ENCODE results near the gene FAM53B. TPM values are rescaled to one million over a fixed set of nuclear protein-coding genes. Genes with fewer than 3 reads are reported as not detected.

FAM53B gene
- total and polyA plus RNA-seq, 4 experiments from 2014 or later: 7.3 to 60.7 (median 49.9) TPM

DNA sequence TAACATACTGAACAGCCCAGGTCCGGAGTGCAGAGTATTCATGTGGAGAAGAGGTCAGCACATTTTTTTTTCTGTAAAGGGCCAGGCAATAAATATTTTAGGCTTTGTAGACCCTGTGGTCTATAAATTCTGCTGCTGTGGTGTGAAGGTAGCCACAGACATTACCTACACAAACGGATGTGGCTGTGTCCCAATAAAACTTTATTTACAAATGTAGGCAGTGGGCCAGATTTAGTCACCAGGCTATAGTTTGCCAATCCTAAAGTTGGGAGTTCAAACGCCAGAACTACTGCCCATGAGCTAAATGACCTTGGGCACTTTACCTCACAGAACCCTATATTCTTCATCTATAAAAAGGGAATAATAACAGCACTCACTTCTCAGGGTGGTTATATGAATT lies 13.4 kb downstream of the FAM53B start:
- Mint-ChIP-seq H3K4me3 (peak overlapping the region in 4 of 8 donors; percentile 11 to 57 (median 38)), H3K27me3 (no peaks in the 10 kb centered on the region), H3K4me1 (peaks cover 73 to 100% (median 88%) of the 10 kb centered on the region in 4 donors), H3K27ac (peak overlapping the region in 5 of 7 donors; percentile 25 to 93 (median 87)), H3K36me3 (peaks cover 14 to 34% of the 10 kb centered on the region in 2 donors), H3K9me3 (no peaks in the 10 kb centered on the region)
- ChIA-PET POLR2A (ENCODE audit: partially characterized antibody) (interaction anchor here (3.9 to 20.9 kb wide), 4 partner anchors 11 to 71 kb away, joined by 19 to 544 read pairs (median 150); no protein-coding TSS in a partner anchor), CTCF (ENCODE audit: partially characterized antibody) (interaction anchor here (1.1 to 22.6 kb wide), 8 partner anchors 4 to 104 kb away, joined by 3 to 556 read pairs (median 4); no protein-coding TSS in a partner anchor)
- no peak for DNase-seq
- Histone ChIP-seq H3K9me3 (ENCODE audit: control insufficient read depth in 1 of 2, low read length in 2 of 2) (no peaks in the 10 kb centered on the region), H3K4me3 (ENCODE audit: low read length in 2 of 2) (no peak overlapping the region), H3K27me3 (ENCODE audit: insufficient read depth, low read length) (no peaks in the 10 kb centered on the region), H3K36me3 (ENCODE audit: insufficient read depth, low read length) (no peaks in the 10 kb centered on the region), H3K4me1 (ENCODE audit: insufficient read depth, low read length) (peaks cover 100% of the 10 kb centered on the region), H3K27ac (ENCODE audit: low read depth, low read length) (no peak overlapping the region)
- intact Hi-C loops (cut with micrococcal nuclease): no loop called here

DNA sequence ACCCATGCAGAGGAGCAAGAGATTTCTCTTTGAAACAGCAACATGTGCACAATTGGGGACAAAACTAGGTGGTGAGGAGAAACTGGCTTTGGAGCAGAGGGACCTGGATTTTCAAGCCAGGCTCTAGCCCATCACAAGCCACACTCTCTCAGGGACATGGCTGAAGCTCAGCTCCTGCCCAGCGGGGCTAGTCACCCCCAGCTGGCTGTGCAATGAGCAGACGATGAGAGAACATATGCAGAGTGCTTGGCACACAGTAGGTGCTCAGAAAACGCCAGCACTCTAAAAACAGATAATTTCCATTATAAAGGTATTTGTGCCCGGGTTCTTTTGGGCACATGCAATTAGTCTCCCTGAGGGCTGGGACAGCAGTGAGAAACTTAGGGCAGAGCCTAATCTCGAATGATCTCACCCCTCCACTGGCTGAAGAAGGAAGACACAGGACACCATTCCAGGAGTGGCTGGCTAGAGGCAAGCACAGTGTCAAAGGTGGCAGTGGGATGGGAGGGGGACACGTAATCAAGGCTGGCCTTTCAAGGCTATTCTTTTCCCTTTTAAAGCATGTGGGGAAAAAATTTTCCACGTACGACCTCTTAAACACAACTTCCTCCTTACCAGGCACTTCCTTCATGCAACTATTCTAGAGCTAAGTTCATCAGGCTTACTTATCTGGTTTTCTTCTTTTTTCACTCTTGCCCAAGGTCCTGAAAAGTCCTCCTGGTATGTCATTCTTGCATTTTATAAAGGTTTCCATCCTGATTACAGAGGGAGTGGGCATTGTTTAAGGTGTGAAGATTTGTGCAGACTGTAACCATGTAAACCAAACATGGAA lies 15.1 kb downstream of the FAM53B start:
- H3K4me1 ChIP-seq (ENCODE audit: insufficient read depth, low read length): peaks cover 100% of the 10 kb centered on the region
- H3K4me3 ChIP-seq (ENCODE audit: low read length in 2 of 2): peak overlapping the region in 1 of 2 donors; percentile 29
- ChIA-PET POLR2A (ENCODE audit: partially characterized antibody) (interaction anchor here (1.0 to 20.9 kb wide), 11 partner anchors 10 to 81 kb away, joined by 3 to 544 read pairs (median 8); partner anchors contain the start of gene EEF1AKMT2), CTCF (ENCODE audit: partially characterized antibody) (interaction anchor here (0.6 to 22.6 kb wide), 13 partner anchors 5 to 188 kb away, joined by 3 to 556 read pairs (median 3); no protein-coding TSS in a partner anchor)
- H3K9me3 ChIP-seq (ENCODE audit: control insufficient read depth in 1 of 2, low read length in 2 of 2): no peaks in the 10 kb centered on the region
- DNase-seq: peak in 1 of 5 donors; percentile 29
- Mint-ChIP-seq H3K4me3 (peak overlapping the region; percentile 63 to 87 (median 74)), H3K27me3 (no peaks in the 10 kb centered on the region), H3K27ac (peak overlapping the region; percentile 87 to 96 (median 93)), H3K4me1 (peaks cover 70 to 100% (median 87%) of the 10 kb centered on the region in 4 donors), H3K9me3 (no peaks in the 10 kb centered on the region), H3K36me3 (peaks cover 12 to 32% of the 10 kb centered on the region in 2 donors)
- peak overlapping the region; percentile 27 for H3K27ac ChIP-seq (ENCODE audit: low read depth, low read length)
- intact Hi-C loops (cut with micrococcal nuclease): loop anchor here (1.0 kb wide), 1 partner anchor 11 kb away; no protein-coding TSS in a partner anchor
- no peaks in the 10 kb centered on the region for H3K27me3 ChIP-seq (ENCODE audit: insufficient read depth, low read length)
- no peaks in the 10 kb centered on the region for H3K36me3 ChIP-seq (ENCODE audit: insufficient read depth, low read length)

DNA sequence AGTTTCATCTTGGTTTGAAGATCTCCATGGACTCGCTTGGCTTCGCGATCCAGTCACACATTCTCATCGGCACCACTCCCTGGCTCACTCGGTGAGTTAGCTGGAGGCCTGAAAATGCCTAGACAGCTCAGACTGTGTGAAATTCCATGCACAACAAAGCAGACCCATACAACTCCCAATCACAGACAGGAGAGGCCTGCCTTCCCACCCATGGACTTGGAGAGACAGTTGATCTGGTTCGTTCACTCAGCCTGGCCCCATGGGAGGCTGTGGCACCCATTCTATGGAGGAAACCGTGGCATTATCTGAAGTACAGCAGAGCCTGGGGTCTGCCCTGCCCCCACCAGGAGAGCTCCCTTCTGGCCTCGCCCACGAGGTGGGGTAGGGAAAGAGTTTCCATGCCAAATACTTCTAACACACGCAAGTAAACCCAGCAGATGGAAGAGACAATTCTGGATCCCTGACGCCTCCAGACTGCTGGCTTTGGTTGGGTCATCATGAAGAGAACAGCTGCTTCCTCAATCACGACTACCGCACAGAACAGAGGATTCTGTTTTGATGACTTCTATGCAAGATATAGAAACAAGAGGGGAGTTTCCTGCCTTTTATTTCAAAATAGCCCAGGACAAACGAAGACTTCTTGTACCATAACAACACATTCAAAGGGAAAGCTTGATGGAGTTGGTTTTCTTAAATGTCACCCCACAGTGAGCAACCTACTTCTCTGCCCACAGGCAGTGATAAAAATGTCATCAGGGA lies 15.9 kb downstream of the FAM53B start:
- Mint-ChIP-seq H3K27ac (peak overlapping the region; percentile 87 to 96 (median 93)), H3K9me3 (no peaks in the 10 kb centered on the region), H3K36me3 (peaks cover 12 to 31% of the 10 kb centered on the region in 2 donors), H3K27me3 (no peaks in the 10 kb centered on the region), H3K4me3 (peak overlapping the region; percentile 63 to 87 (median 74)), H3K4me1 (peaks cover 72 to 100% (median 88%) of the 10 kb centered on the region in 4 donors)
- H3K27ac ChIP-seq (ENCODE audit: low read depth, low read length): peak overlapping the region; percentile 27
- DNase-seq: peak in 3 of 5 donors; percentile 38 to 54 (median 49)
- ChIA-PET POLR2A (ENCODE audit: partially characterized antibody) (interaction anchor here (0.7 to 20.9 kb wide), 9 partner anchors 9 to 83 kb away, joined by 4 to 544 read pairs (median 10); no protein-coding TSS in a partner anchor), CTCF (ENCODE audit: partially characterized antibody) (interaction anchor here (0.6 to 22.6 kb wide), 9 partner anchors 5 to 101 kb away, joined by 3 to 556 read pairs (median 5); no protein-coding TSS in a partner anchor)
- H3K4me3 ChIP-seq (ENCODE audit: low read length in 2 of 2): peak overlapping the region in 1 of 2 donors; percentile 29
- intact Hi-C loops (cut with micrococcal nuclease): no loop called here
- no peaks in the 10 kb centered on the region for H3K9me3 ChIP-seq (ENCODE audit: control insufficient read depth in 1 of 2, low read length in 2 of 2)
- H3K4me1 ChIP-seq (ENCODE audit: insufficient read depth, low read length): peaks cover 100% of the 10 kb centered on the region
- H3K27me3 ChIP-seq (ENCODE audit: insufficient read depth, low read length): no peaks in the 10 kb centered on the region
- H3K36me3 ChIP-seq (ENCODE audit: insufficient read depth, low read length): no peaks in the 10 kb centered on the region

DNA sequence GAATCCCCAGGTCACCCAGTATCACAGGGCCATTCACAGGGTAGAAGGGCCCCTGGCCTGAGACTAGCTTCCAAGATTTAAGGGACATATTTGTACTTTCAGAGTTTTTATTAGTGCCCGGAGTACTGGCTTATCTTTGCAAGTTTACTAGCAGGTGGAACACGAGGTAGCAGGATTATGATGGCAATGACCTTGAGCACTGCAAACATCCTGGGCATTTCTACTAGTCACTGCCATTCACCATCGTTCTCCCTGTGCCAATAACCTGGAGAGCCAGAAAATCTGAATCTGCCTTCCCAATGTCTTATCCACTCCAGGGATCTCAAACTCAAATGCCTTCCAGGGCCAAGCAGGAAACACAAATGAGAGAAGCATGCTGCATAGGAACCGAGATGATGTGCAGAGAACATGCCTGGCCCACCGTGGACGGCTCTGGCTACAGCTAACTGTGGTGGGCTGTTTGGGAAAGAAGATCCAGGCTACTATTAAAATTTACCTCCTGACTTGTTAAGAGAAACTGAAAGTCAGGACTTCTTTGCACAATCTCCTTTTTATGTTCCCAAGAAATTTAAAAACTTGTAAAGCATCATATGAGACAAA lies 16.7 kb downstream of the FAM53B start:
- no peaks in the 10 kb centered on the region for H3K36me3 ChIP-seq (ENCODE audit: insufficient read depth, low read length)
- H3K27ac ChIP-seq (ENCODE audit: low read depth, low read length): peak overlapping the region; percentile 27
- no peak overlapping the region for H3K4me3 ChIP-seq (ENCODE audit: low read length in 2 of 2)
- H3K4me1 Mint-ChIP-seq: peaks cover 75 to 100% (median 89%) of the 10 kb centered on the region in 4 donors
- H3K36me3 Mint-ChIP-seq: peaks cover 7 to 31% of the 10 kb centered on the region in 2 donors
- ChIA-PET POLR2A (ENCODE audit: partially characterized antibody) (interaction anchor here (0.7 to 20.9 kb wide), 8 partner anchors 8 to 82 kb away, joined by 3 to 544 read pairs (median 15); no protein-coding TSS in a partner anchor), CTCF (ENCODE audit: partially characterized antibody) (interaction anchor here (0.8 to 22.6 kb wide), 6 partner anchors 5 to 80 kb away, joined by 3 to 556 read pairs (median 5); no protein-coding TSS in a partner anchor)
- intact Hi-C loops (cut with micrococcal nuclease): no loop called here
- peak overlapping the region; percentile 87 to 96 (median 93) for H3K27ac Mint-ChIP-seq
- no peaks in the 10 kb centered on the region for H3K9me3 ChIP-seq (ENCODE audit: control insufficient read depth in 1 of 2, low read length in 2 of 2)
- no peaks in the 10 kb centered on the region for H3K27me3 Mint-ChIP-seq
- H3K4me1 ChIP-seq (ENCODE audit: insufficient read depth, low read length): peaks cover 100% of the 10 kb centered on the region
- no peaks in the 10 kb centered on the region for H3K27me3 ChIP-seq (ENCODE audit: insufficient read depth, low read length)
- no peaks in the 10 kb centered on the region for H3K9me3 Mint-ChIP-seq
- no peak for DNase-seq
- peak overlapping the region in 7 of 8 donors; percentile 21 to 87 (median 70) for H3K4me3 Mint-ChIP-seq

DNA sequence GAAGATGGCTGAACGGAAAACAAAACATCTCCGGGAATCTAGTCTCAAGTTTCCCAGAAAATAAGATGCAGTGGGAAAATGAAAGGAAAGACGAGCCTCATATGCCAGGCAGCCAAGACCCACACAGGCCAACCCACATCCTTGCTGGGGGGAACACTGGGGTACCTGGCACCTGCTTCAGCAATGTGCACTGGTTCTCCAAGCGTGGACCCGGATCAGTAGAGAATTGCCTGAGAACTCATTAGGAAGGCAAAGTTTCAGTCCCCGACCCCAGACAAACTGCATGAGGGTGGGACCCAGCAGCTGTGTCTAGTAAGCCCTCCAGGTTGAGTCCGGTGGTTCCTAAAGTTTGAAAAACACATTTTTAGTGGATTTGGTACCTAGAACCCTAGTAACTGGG lies 18.4 kb downstream of the FAM53B start:
- Mint-ChIP-seq H3K27ac (peak overlapping the region in 6 of 7 donors; percentile 72 to 96 (median 84)), H3K9me3 (peaks cover 0 to 2% (median 0%) of the 10 kb centered on the region in 8 donors), H3K4me1 (peaks cover 82 to 100% (median 91%) of the 10 kb centered on the region in 4 donors), H3K36me3 (peaks cover 7 to 26% of the 10 kb centered on the region in 2 donors), H3K4me3 (peak overlapping the region in 4 of 8 donors; percentile 10 to 74 (median 23)), H3K27me3 (no peaks in the 10 kb centered on the region)
- intact Hi-C loops (cut with micrococcal nuclease): no loop called here
- Histone ChIP-seq H3K36me3 (ENCODE audit: insufficient read depth, low read length) (no peaks in the 10 kb centered on the region), H3K9me3 (ENCODE audit: control insufficient read depth in 1 of 2, low read length in 2 of 2) (no peaks in the 10 kb centered on the region), H3K27ac (ENCODE audit: low read depth, low read length) (peak overlapping the region; percentile 82), H3K27me3 (ENCODE audit: insufficient read depth, low read length) (no peaks in the 10 kb centered on the region), H3K4me1 (ENCODE audit: insufficient read depth, low read length) (peaks cover 100% of the 10 kb centered on the region), H3K4me3 (ENCODE audit: low read length in 2 of 2) (no peak overlapping the region)
- DNase-seq: no peak
- ChIA-PET POLR2A (ENCODE audit: partially characterized antibody) (interaction anchor here (1.0 to 20.9 kb wide), 6 partner anchors 7 to 79 kb away, joined by 3 to 544 read pairs (median 14); no protein-coding TSS in a partner anchor), CTCF (ENCODE audit: partially characterized antibody) (interaction anchor here (18.1 to 22.6 kb wide), 2 partner anchors 3 to 9 kb away, joined by 556 read pairs; no protein-coding TSS in a partner anchor)

DNA sequence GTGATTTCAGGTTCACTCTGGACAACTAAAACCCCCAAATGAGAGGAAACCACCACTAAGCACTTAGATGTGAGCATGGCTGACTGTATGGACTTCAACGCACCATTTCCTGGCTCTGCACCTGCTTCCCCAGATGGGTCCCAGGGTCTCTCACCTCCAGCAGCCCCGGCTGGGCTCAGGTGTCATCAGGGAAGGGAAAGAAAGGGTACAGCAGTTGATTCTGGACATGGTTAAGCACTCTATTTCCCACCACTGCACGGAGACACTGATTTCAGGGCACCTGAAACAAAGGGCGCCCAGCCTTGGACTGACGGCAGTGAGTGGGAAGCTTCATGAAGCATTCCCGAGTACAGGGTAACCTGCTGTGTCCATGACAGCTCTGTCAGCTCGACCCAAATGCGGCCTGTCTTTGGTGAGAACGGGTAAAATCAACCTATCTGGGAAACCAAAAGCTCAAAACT lies 19.0 kb downstream of the FAM53B start:
- H3K36me3 Mint-ChIP-seq: peaks cover 7 to 26% of the 10 kb centered on the region in 2 donors
- intact Hi-C loops (cut with micrococcal nuclease): no loop called here
- Histone ChIP-seq H3K4me1 (ENCODE audit: insufficient read depth, low read length) (peaks cover 100% of the 10 kb centered on the region), H3K4me3 (ENCODE audit: low read length in 2 of 2) (no peak overlapping the region), H3K36me3 (ENCODE audit: insufficient read depth, low read length) (no peaks in the 10 kb centered on the region), H3K27me3 (ENCODE audit: insufficient read depth, low read length) (no peaks in the 10 kb centered on the region), H3K9me3 (ENCODE audit: control insufficient read depth in 1 of 2, low read length in 2 of 2) (no peaks in the 10 kb centered on the region), H3K27ac (ENCODE audit: low read depth, low read length) (peak overlapping the region; percentile 82)
- H3K4me1 Mint-ChIP-seq: peaks cover 80 to 100% (median 90%) of the 10 kb centered on the region in 4 donors
- peak overlapping the region; percentile 87 to 98 (median 96) for H3K27ac Mint-ChIP-seq
- H3K9me3 Mint-ChIP-seq: peaks cover 0 to 2% (median 0%) of the 10 kb centered on the region in 8 donors
- H3K27me3 Mint-ChIP-seq: no peaks in the 10 kb centered on the region
- ChIA-PET CTCF (ENCODE audit: partially characterized antibody) (interaction anchor here (1.6 to 22.6 kb wide), 4 partner anchors 2 to 78 kb away, joined by 4 to 556 read pairs (median 282); no protein-coding TSS in a partner anchor), POLR2A (ENCODE audit: partially characterized antibody) (interaction anchor here (1.0 to 20.9 kb wide), 9 partner anchors 5 to 98 kb away, joined by 3 to 544 read pairs (median 22); no protein-coding TSS in a partner anchor)
- peak overlapping the region in 5 of 8 donors; percentile 54 to 85 (median 71) for H3K4me3 Mint-ChIP-seq
- no peak for DNase-seq

Data from CD4-positive, alpha-beta memory T cell (primary cell).